ENCODE data around the gene TOM1.

DNA sequence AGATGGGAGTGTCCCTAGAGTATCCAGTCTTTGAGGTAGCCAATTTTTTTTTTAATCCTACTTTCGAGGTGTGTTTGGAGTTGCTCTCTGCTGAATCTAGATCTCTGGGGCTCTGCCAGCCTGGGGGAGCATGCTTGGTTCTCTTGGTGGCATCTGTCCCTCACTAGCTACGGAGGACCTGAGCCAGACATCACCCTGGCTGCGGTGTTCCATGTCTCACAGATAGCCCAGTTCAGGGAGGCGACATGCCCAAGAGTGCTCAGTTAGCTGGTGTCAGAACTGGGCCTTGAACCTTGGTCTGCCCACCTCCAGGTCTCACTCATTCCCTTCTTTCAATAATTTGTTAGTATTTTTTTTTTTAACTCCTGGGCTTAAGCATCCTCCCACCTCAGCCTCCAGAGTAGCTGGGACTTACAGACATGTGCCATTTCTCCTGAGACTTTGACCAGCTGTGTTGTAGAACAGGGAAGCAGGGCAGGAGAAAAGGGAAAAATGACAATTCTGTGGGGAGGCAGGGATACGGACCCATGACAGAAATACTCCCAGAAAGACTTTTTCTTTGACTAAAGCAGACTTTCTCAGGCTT lies 81.8 kb downstream of the TOM1 start:
- TF ChIP-seq, protein P1, sequence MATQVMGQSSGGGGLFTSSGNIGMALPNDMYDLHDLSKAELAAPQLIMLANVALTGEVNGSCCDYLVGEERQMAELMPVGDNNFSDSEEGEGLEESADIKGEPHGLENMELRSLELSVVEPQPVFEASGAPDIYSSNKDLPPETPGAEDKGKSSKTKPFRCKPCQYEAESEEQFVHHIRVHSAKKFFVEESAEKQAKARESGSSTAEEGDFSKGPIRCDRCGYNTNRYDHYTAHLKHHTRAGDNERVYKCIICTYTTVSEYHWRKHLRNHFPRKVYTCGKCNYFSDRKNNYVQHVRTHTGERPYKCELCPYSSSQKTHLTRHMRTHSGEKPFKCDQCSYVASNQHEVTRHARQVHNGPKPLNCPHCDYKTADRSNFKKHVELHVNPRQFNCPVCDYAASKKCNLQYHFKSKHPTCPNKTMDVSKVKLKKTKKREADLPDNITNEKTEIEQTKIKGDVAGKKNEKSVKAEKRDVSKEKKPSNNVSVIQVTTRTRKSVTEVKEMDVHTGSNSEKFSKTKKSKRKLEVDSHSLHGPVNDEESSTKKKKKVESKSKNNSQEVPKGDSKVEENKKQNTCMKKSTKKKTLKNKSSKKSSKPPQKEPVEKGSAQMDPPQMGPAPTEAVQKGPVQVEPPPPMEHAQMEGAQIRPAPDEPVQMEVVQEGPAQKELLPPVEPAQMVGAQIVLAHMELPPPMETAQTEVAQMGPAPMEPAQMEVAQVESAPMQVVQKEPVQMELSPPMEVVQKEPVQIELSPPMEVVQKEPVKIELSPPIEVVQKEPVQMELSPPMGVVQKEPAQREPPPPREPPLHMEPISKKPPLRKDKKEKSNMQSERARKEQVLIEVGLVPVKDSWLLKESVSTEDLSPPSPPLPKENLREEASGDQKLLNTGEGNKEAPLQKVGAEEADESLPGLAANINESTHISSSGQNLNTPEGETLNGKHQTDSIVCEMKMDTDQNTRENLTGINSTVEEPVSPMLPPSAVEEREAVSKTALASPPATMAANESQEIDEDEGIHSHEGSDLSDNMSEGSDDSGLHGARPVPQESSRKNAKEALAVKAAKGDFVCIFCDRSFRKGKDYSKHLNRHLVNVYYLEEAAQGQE (IDR thresholded peaks at IDR 0.05; ENCODE audit: low read depth, low read length): no peak
- TF ChIP-seq HCFC1 (IDR thresholded peaks at IDR 0.05; ENCODE audit: low read length) (no peak), EP300 (IDR thresholded peaks at IDR 0.05; ENCODE audit: borderline replicate concordance in 1 of 2, control insufficient read depth in 1 of 2, low read depth in 2 of 2, low read length in 2 of 2) (no peak), NFYB (IDR thresholded peaks at IDR 0.05; ENCODE audit: insufficient read depth, low read depth, low read length) (no peak), POLR2AphosphoS2 (IDR thresholded peaks at IDR 0.05; ENCODE audit: low read depth, low read length) (no peak), ZNF24 (IDR thresholded peaks at IDR 0.05) (no peak), HDAC2 (IDR thresholded peaks at IDR 0.05) (no peak), TARDBP (IDR thresholded peaks at IDR 0.05; ENCODE audit: borderline replicate concordance) (no peak), EGR1 (IDR thresholded peaks at IDR 0.05; ENCODE audit: borderline replicate concordance in 1 of 2, low read depth in 2 of 2, low read length in 2 of 2) (no peak), CREM (IDR thresholded peaks at IDR 0.05; ENCODE audit: low read depth) (no peak)
- TF ChIP-seq, protein P2, sequence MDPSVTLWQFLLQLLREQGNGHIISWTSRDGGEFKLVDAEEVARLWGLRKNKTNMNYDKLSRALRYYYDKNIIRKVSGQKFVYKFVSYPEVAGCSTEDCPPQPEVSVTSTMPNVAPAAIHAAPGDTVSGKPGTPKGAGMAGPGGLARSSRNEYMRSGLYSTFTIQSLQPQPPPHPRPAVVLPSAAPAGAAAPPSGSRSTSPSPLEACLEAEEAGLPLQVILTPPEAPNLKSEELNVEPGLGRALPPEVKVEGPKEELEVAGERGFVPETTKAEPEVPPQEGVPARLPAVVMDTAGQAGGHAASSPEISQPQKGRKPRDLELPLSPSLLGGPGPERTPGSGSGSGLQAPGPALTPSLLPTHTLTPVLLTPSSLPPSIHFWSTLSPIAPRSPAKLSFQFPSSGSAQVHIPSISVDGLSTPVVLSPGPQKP (IDR thresholded peaks at IDR 0.05; ENCODE audit: low read depth, low read length): no peak
- TF ChIP-seq, protein P3, sequence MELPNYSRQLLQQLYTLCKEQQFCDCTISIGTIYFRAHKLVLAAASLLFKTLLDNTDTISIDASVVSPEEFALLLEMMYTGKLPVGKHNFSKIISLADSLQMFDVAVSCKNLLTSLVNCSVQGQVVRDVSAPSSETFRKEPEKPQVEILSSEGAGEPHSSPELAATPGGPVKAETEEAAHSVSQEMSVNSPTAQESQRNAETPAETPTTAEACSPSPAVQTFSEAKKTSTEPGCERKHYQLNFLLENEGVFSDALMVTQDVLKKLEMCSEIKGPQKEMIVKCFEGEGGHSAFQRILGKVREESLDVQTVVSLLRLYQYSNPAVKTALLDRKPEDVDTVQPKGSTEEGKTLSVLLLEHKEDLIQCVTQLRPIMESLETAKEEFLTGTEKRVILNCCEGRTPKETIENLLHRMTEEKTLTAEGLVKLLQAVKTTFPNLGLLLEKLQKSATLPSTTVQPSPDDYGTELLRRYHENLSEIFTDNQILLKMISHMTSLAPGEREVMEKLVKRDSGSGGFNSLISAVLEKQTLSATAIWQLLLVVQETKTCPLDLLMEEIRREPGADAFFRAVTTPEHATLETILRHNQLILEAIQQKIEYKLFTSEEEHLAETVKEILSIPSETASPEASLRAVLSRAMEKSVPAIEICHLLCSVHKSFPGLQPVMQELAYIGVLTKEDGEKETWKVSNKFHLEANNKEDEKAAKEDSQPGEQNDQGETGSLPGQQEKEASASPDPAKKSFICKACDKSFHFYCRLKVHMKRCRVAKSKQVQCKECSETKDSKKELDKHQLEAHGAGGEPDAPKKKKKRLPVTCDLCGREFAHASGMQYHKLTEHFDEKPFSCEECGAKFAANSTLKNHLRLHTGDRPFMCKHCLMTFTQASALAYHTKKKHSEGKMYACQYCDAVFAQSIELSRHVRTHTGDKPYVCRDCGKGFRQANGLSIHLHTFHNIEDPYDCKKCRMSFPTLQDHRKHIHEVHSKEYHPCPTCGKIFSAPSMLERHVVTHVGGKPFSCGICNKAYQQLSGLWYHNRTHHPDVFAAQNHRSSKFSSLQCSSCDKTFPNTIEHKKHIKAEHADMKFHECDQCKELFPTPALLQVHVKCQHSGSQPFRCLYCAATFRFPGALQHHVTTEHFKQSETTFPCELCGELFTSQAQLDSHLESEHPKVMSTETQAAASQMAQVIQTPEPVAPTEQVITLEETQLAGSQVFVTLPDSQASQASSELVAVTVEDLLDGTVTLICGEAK (IDR thresholded peaks at IDR 0.05; ENCODE audit: borderline replicate concordance): no peak
- TF ChIP-seq, protein P4, sequence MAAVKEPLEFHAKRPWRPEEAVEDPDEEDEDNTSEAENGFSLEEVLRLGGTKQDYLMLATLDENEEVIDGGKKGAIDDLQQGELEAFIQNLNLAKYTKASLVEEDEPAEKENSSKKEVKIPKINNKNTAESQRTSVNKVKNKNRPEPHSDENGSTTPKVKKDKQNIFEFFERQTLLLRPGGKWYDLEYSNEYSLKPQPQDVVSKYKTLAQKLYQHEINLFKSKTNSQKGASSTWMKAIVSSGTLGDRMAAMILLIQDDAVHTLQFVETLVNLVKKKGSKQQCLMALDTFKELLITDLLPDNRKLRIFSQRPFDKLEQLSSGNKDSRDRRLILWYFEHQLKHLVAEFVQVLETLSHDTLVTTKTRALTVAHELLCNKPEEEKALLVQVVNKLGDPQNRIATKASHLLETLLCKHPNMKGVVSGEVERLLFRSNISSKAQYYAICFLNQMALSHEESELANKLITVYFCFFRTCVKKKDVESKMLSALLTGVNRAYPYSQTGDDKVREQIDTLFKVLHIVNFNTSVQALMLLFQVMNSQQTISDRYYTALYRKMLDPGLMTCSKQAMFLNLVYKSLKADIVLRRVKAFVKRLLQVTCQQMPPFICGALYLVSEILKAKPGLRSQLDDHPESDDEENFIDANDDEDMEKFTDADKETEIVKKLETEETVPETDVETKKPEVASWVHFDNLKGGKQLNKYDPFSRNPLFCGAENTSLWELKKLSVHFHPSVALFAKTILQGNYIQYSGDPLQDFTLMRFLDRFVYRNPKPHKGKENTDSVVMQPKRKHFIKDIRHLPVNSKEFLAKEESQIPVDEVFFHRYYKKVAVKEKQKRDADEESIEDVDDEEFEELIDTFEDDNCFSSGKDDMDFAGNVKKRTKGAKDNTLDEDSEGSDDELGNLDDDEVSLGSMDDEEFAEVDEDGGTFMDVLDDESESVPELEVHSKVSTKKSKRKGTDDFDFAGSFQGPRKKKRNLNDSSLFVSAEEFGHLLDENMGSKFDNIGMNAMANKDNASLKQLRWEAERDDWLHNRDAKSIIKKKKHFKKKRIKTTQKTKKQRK (IDR thresholded peaks at IDR 0.05; ENCODE audit: low read depth, low read length): no peak
- TF ChIP-seq, protein P5, sequence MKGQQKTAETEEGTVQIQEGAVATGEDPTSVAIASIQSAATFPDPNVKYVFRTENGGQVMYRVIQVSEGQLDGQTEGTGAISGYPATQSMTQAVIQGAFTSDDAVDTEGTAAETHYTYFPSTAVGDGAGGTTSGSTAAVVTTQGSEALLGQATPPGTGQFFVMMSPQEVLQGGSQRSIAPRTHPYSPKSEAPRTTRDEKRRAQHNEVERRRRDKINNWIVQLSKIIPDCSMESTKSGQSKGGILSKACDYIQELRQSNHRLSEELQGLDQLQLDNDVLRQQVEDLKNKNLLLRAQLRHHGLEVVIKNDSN (IDR thresholded peaks at IDR 0.05; ENCODE audit: borderline replicate concordance, extremely low read length, insufficient read depth, low read depth, low read length): no peak

Measured in GM12878 (cell line).